T-cell (primary cell): ENCODE results near the gene TMEM256. TPM values are rescaled to one million over a fixed set of nuclear protein-coding genes. Genes with fewer than 3 reads are reported as not detected.

Experiments
- ATAC-seq, 4 experiments: fragments of 200-7000 bp in 3 of 4; fragments of 150-1000 bp in 1 of 4; cut with Tn5 transposase; replicated peaks in 1 of 4; 1 replicate in 3 of 4; 2 replicates in 1 of 4; pipeline ENCODE4 v1.10.0; 2021; ENCODE audit warnings: moderate library complexity in 3 of 4, mild to moderate bottlenecking in 2 of 4, moderate number of reproducible peaks in 1 of 4
- CTCF ChIA-PET, 2 donors: fragments of 300-600 bp; sonication (Branson Sonifier 250); formaldehyde crosslinking; loops; one replicate each; lab custom pipeline; 2022; ENCODE audit warnings: antibody characterized with exemption in 2 of 2; lab: Charles Lee
- POLR2A ChIA-PET, 2 donors: fragments of 300-600 bp; sonication (Branson Sonifier 250); formaldehyde crosslinking; loops; one replicate each; lab custom pipeline; 2022; ENCODE audit warnings: antibody characterized with exemption in 2 of 2; lab: Charles Lee
- DNase-seq, 35 experiments: peaks; one replicate each; pipeline versions ENCODE4 v3.0.0 to v3.0.0-alpha.2; 2013 to 2023
- H3K27ac ChIP-seq: one replicate; pipeline ENCODE4 v1.5.1; 2013; ENCODE audit warnings: low read length
- H3K27me3 ChIP-seq, 2 experiments: replicated peaks in 1 of 2; 1 replicate in 1 of 2; 2 replicates in 1 of 2; pipeline versions ENCODE4 v1.6.1 to v1.7.0; 2013; ENCODE audit warnings: low read length in 1 of 2, mixed read lengths in 1 of 2; ENCODE audit not compliant: control insufficient read depth in 2 of 2, insufficient read depth in 2 of 2; ENCODE audit errors: extremely low read depth in 1 of 2
- H3K36me3 ChIP-seq, 2 donors: 1 replicate in 1 of 2; 2 replicates in 1 of 2; pipeline versions ENCODE4 v1.6.1 to v1.7.0; 2013; ENCODE audit warnings: low read length in 1 of 2; ENCODE audit not compliant: control insufficient read depth in 2 of 2, insufficient read depth in 1 of 2; ENCODE audit errors: extremely low read depth in 1 of 2
- H3K4me1 ChIP-seq, 2 experiments: 1 replicate in 1 of 2; 2 replicates in 1 of 2; pipeline versions ENCODE4 v1.6.1 to v1.7.0; 2013; ENCODE audit warnings: low read length in 2 of 2, mixed read lengths in 1 of 2; ENCODE audit not compliant: insufficient read depth in 2 of 2, control insufficient read depth in 1 of 2; ENCODE audit errors: extremely low read depth in 1 of 2
- H3K4me3 ChIP-seq, 2 donors: 1 replicate in 1 of 2; 2 replicates in 1 of 2; pipeline versions ENCODE4 v1.5.1 to v1.7.0; 2013; ENCODE audit warnings: mild to moderate bottlenecking in 2 of 2, low read length in 1 of 2, moderate library complexity in 1 of 2; ENCODE audit not compliant: control insufficient read depth in 1 of 2; ENCODE audit errors: extremely low read depth in 1 of 2
- H3K9me3 ChIP-seq: 2 replicates; pipeline ENCODE4 v1.7.0; 2013
- H3K27ac Mint-ChIP-seq, 2 donors: one replicate each; pipeline ENCODE4 v1.8.0; 2020 to 2021; ENCODE audit warnings: mild to moderate bottlenecking in 2 of 2, mixed read lengths in 2 of 2
- H3K27me3 Mint-ChIP-seq, 2 donors: one replicate each; pipeline ENCODE4 v1.8.0; 2021 to 2022; ENCODE audit warnings: mixed read lengths in 2 of 2
- H3K36me3 Mint-ChIP-seq: one replicate; pipeline ENCODE4 v1.8.0; 2021; ENCODE audit warnings: mixed read lengths
- H3K4me1 Mint-ChIP-seq, 3 donors: one replicate each; pipeline ENCODE4 v1.8.0; 2020 to 2022; ENCODE audit warnings: mixed read lengths in 3 of 3, mild to moderate bottlenecking in 1 of 3
- H3K4me3 Mint-ChIP-seq, 3 donors: one replicate each; pipeline ENCODE4 v1.8.0; 2020 to 2022; ENCODE audit warnings: mild to moderate bottlenecking in 3 of 3, mixed read lengths in 3 of 3, moderate library complexity in 3 of 3
- H3K9me3 Mint-ChIP-seq, 3 donors: one replicate each; pipeline ENCODE4 v1.8.0; 2020 to 2022; ENCODE audit warnings: mixed read lengths in 3 of 3
- WGBS: methylation state at CpG from one replicate; pipeline ENCODE4 v1.1.5; 2013; ENCODE audit warnings: missing lambda C conversion rate; ENCODE audit not compliant: insufficient coverage; 5-methylcytosine and 5-hydroxymethylcytosine counted together
- total RNA-seq, 35 experiments: library from RNA in 6 of 35; stranded (reverse) in 6 of 35; fragments of 120-200 nt in 1 of 35; gene quantifications; one replicate each; pipeline versions ENCODE4 v1.2.1 to v1.2.4 and lab custom pipeline; 2013 to 2026

Gene TMEM256
- total RNA-seq = 10 to 100 TPM; 28.7 to 48.9 (median 45.6) TPM
- 42.3 TPM for total RNA-seq (2013)
- total RNA-seq (lab: John Stamatoyannopoulos, UW) = 0.51 to 2.9 (median 1.7) reads per million in 29 experiments

DNA sequence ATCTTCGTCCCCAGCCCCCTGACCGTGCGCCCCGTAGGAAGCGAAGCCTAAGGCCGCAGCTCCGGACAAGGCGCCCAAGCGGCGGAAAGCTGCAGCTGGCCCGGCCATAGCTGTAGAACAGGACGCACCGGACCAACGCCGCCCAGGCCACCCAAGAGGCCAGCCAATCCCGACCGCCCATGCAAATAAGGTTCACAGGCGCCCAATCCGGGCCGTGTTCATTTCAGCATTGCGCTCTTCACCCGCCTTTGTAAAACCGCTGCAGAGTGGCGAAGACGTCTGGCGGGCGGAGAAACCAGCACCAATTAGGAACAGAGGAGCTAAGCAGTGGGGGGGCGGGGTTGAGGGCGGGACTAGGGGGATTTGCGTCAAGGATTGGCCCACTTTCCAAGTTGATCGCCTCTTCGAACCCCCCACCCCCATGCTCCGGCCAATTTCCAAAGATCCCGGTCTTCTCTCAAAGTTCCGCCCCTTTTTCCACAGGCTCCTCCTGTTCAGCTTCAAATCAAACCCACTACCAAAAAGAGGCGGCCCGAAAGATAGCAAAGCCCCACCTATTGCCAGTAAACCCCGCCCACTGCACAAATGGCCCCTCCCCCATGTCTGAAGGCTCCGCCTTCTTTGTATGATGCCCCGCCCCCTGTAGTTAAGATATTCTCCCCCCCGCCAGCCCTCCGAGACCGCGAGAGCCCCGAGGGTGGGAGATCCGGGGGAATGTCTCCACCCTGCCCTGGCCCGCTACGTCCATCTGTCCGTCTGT is at the start of gene TMEM256:
Gene TMEM256 (minus strand): TSS at position 121 of the 760 bp plus-strand sequence. CDS start 13 bp downstream, at position 108.
- POLR2A ChIA-PET = interaction anchor here (0.5 to 1.0 kb wide), 7 partner anchors 10 to 213 kb away, joined by 3 to 8 read pairs (median 5); partner anchors contain the start of genes FXR2 (in 1 of the 2), GPS2 (in 1 of the 2), PLSCR3 (in 1 of the 2) and TMEM102 (in 1 of the 2)
- Mint-ChIP-seq H3K4me3 (peak within 1 kb of the TSS; percentile 90 to 95 (median 94)), H3K27ac (peak within 1 kb of the TSS; percentile 87 to 96), H3K9me3 (no peaks in the 10 kb centered on the region), H3K36me3 (peaks cover 3% of the 10 kb centered on the region), H3K27me3 (peaks cover 0 to 1% of the 10 kb centered on the region in 2 donors), H3K4me1 (peaks cover 13 to 24% (median 15%) of the 10 kb centered on the region in 3 donors)
- peak within 1 kb of the TSS; percentile 84 for H3K27ac ChIP-seq
- under 1% methylated on average over 34 of the region's 49 CpGs for WGBS
- ATAC-seq (peak; percentile 86 to 91 (median 90)), DNase-seq (peak; percentile 87 to 98 (median 94))
- H3K4me1 ChIP-seq = peaks cover 2 to 32% of the 10 kb centered on the region in 2 experiments
- H3K4me3 ChIP-seq = peak within 1 kb of the TSS; percentile 92 to 93
- peaks cover 0 to 8% of the 10 kb centered on the region in 2 experiments for H3K27me3 ChIP-seq
- no peaks in the 10 kb centered on the region for H3K36me3 ChIP-seq
- no peaks in the 10 kb centered on the region for H3K9me3 ChIP-seq
- CTCF ChIA-PET = interaction anchor here in 1 of 2 donors (0.6 to 1.0 kb wide), 9 partner anchors 10 to 284 kb away, joined by 3 to 21 read pairs (median 3); partner anchors contain the start of genes PLSCR3, SAT2, TMEM102 and TP53

DNA sequence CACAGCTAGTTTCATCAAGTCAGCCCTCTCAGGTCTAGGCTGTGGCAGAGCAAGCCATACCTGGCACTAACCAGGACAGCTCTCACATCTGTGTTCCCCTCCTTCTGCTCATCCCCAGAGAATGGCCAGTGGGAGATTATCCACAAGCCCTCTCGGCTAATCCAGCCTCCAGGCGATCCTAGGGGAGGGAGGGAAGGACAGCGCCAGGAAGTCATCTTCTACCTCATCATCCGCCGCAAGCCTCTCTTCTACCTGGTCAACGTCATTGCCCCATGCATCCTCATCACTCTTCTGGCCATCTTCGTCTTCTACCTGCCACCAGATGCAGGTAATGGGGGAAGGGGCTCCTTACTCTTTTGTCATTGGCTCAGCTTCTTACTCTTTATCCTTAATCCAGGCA is 44.6 kb upstream of the TMEM256 start:
- H3K4me3 Mint-ChIP-seq = no peak overlapping the region
- peaks cover 14% of the 10 kb centered on the region for H3K36me3 Mint-ChIP-seq
- ATAC-seq = no peak
- Histone ChIP-seq H3K36me3 (peaks cover 0 to 2% of the 10 kb centered on the region in 2 donors), H3K27ac (no peak overlapping the region), H3K4me1 (peaks cover 0 to 24% of the 10 kb centered on the region in 2 experiments), H3K4me3 (no peak overlapping the region), H3K9me3 (no peaks in the 10 kb centered on the region), H3K27me3 (peaks cover 2 to 51% of the 10 kb centered on the region in 2 experiments)
- POLR2A ChIA-PET = no interaction called here
- DNase-seq = no peak
- H3K27ac Mint-ChIP-seq = no peak overlapping the region
- H3K27me3 Mint-ChIP-seq = peaks cover 22 to 38% of the 10 kb centered on the region in 2 donors
- CTCF ChIA-PET = interaction anchor here in 1 of 2 donors (0.6 kb wide), 2 partner anchors 23 to 168 kb away, joined by 3 read pairs; no protein-coding TSS in a partner anchor
- no CpG with 5 or more reads among the region's 7 CpGs for WGBS
- peaks cover 0 to 3% (median 0%) of the 10 kb centered on the region in 3 donors for H3K9me3 Mint-ChIP-seq
- H3K4me1 Mint-ChIP-seq = peaks cover 20 to 31% (median 27%) of the 10 kb centered on the region in 3 donors

GRCh38 chr17:7445619-7445968 is 41.7 kb upstream of the TMEM256 start:
- Mint-ChIP-seq H3K27me3 (peaks cover 34 to 65% of the 10 kb centered on the region in 2 donors), H3K27ac (peak overlapping the region in 1 of 2 donors; percentile 20), H3K4me3 (peak overlapping the region; percentile 63 to 76 (median 64)), H3K4me1 (peaks cover 22 to 32% (median 29%) of the 10 kb centered on the region in 3 donors), H3K36me3 (peaks cover 9% of the 10 kb centered on the region), H3K9me3 (peaks cover 0 to 3% (median 0%) of the 10 kb centered on the region in 3 donors)
- ChIA-PET CTCF (interaction anchor here (0.6 kb wide), 5 partner anchors 9 to 612 kb away, joined by 3 to 5 read pairs (median 4); partner anchors contain the start of gene TMEM102 (in 1 of the 2)), POLR2A (interaction anchor here in 1 of 2 donors (0.5 to 0.6 kb wide), 3 partner anchors 8 to 31 kb away, joined by 3 to 6 read pairs (median 5); no protein-coding TSS in a partner anchor)
- whole genome bisulfite sequencing = 10% methylated on average over 11 of the region's 16 CpGs
- Histone ChIP-seq H3K27me3 (peaks cover 2 to 79% of the 10 kb centered on the region in 2 experiments), H3K4me1 (peaks cover 0 to 28% of the 10 kb centered on the region in 2 experiments), H3K9me3 (no peaks in the 10 kb centered on the region), H3K36me3 (no peaks in the 10 kb centered on the region), H3K27ac (no peak overlapping the region), H3K4me3 (peak overlapping the region; percentile 24 to 54)
- ATAC-seq (peak; percentile 78 to 91 (median 90)), DNase-seq (peak in 18 of 35 experiments; percentile 19 to 57 (median 30))

DNA sequence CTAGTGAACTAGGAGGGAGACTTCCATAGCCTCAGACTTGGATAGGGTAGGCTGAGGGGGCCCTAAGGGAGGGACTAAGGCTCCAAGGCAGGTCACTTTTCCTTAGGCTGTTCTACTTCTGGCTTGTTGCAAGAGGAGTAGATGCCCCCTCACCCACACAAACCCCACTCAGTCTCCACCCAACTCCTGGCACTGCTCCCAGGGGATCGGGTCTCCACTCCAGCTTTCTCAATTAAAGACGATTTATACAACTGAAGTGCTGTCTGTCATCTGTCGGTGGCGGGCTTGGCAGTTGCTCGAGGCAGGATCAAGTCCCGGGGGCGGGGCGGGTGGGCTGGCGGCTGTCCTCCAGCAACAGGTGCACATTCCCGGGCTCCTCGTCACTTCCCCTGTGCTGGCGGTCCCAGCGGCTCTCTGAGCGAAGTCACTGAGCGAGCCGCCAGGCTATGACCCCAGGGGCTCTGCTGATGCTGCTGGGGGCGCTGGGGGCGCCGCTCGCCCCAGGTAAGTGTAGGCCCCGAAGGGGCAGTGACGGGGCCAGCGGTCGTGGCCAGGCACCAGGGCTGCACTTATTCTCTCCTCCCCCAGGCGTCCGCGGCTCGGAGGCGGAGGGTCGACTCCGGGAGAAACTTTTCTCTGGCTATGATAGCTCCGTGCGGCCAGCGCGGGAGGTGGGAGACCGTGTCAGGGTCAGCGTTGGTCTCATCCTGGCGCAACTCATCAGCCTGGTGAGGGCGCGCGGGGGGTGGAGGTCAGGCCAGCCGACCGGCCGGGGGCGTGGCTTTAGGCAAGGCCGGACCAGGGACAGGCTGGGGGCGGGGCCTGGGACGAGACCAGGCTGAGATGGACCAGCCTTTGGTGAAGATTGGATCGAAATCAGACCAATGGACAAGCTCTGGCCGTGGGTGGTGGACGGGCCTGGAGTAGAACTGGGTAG is 41.1 kb upstream of the TMEM256 start, which contains the start of gene CHRNB1:
Gene CHRNB1 (plus strand): TSS at position 380 of the 937 bp plus-strand sequence. CDS start 67 bp downstream, at position 447.
- no peaks in the 10 kb centered on the region for H3K9me3 ChIP-seq
- ChIA-PET CTCF (interaction anchor here (0.5 to 0.9 kb wide), 4 partner anchors 40 to 235 kb away, joined by 3 to 4 read pairs (median 3); no protein-coding TSS in a partner anchor), POLR2A (interaction anchor here (0.5 to 1.1 kb wide), 4 partner anchors 9 to 40 kb away, joined by 3 read pairs; no protein-coding TSS in a partner anchor)
- peaks cover 2 to 34% of the 10 kb centered on the region in 2 experiments for H3K4me1 ChIP-seq
- Mint-ChIP-seq H3K27me3 (peaks cover 39 to 70% of the 10 kb centered on the region in 2 donors), H3K4me1 (peaks cover 26 to 37% (median 36%) of the 10 kb centered on the region in 3 donors), H3K36me3 (peaks cover 6% of the 10 kb centered on the region), H3K9me3 (peaks cover 0 to 3% (median 0%) of the 10 kb centered on the region in 3 donors), H3K27ac (peak within 1 kb of the TSS in 1 of 2 donors; percentile 20), H3K4me3 (peak within 1 kb of the TSS; percentile 63 to 76 (median 64))
- DNase-seq = peak in 1 of 35 experiments; percentile 28
- H3K36me3 ChIP-seq = no peaks in the 10 kb centered on the region
- no peak within 1 kb of the TSS for H3K27ac ChIP-seq
- peaks cover 2 to 85% of the 10 kb centered on the region in 2 experiments for H3K27me3 ChIP-seq
- H3K4me3 ChIP-seq = peak within 1 kb of the TSS; percentile 24 to 54
- ATAC-seq = peak in 3 of 4 experiments; percentile 15 to 33 (median 18)
- WGBS = 10% methylated on average over 50 of the region's 51 CpGs
